ENCODE data around the gene MEI1.

GRCh38 chr22:41770715-41771468 is 71.6 kb downstream of the MEI1 start:
- TF ChIP-seq CTCF (conservative IDR thresholded peaks at IDR 0.05; ENCODE audit: low read length) (no peak), EZH2phosphoT487 (IDR thresholded peaks at IDR 0.05; ENCODE audit: borderline replicate concordance, low read depth, low read length) (no peak)

Data from OCI-LY7 (cell line).